Smooth muscle cell (in vitro differentiated cells): ENCODE measurements around the gene CPNE8. TPM values are rescaled to one million over a fixed set of nuclear protein-coding genes. Genes with fewer than 3 reads are reported as not detected.

Source experiments
- DNase-seq: peaks from one replicate; lab custom pipeline; 2025; ENCODE audit not compliant: unreplicated experiment; lab: John Stamatoyannopoulos, UW
- H2AFZ ChIP-seq: fragments of 200-600 bp; sonication (generic); 2 replicates; pipeline ENCODE4 v1.6.0; 2016; ENCODE audit warnings: antibody characterized with exemption, low read depth, mild to moderate bottlenecking
- H3F3A ChIP-seq: fragments of 200-600 bp; sonication (generic); 2 replicates; pipeline ENCODE4 v1.6.0; 2017; ENCODE audit warnings: antibody characterized with exemption, low read depth
- H3K27ac ChIP-seq: fragments of 200-600 bp; sonication (generic); 2 replicates; pipeline ENCODE4 v1.5.1; 2016; ENCODE audit warnings: low read depth, mild to moderate bottlenecking
- H3K27me3 ChIP-seq: fragments of 200-600 bp; sonication (generic); 2 replicates; pipeline ENCODE4 v1.6.1; 2016; ENCODE audit warnings: low read depth, mild to moderate bottlenecking
- H3K36me3 ChIP-seq: fragments of 200-600 bp; sonication (generic); 2 replicates; pipeline ENCODE4 v1.5.1; 2016; ENCODE audit warnings: low read depth
- H3K4me1 ChIP-seq: fragments of 200-600 bp; sonication (generic); 2 replicates; pipeline ENCODE4 v1.5.1; 2016; ENCODE audit warnings: low read depth
- H3K4me2 ChIP-seq: fragments of 200-600 bp; sonication (generic); 2 replicates; pipeline ENCODE4 v1.6.0; 2016; ENCODE audit warnings: mild to moderate bottlenecking
- H3K4me3 ChIP-seq: fragments of 200-600 bp; sonication (generic); 2 replicates; pipeline ENCODE4 v1.5.1; 2016; ENCODE audit warnings: mild to moderate bottlenecking
- H3K79me2 ChIP-seq: fragments of 200-600 bp; sonication (generic); 2 replicates; pipeline ENCODE4 v1.6.0; 2016; ENCODE audit warnings: low read depth, mild to moderate bottlenecking
- H3K9ac ChIP-seq: fragments of 200-600 bp; sonication (generic); 2 replicates; pipeline ENCODE4 v1.6.0; 2016; ENCODE audit warnings: low read depth
- H3K9me3 ChIP-seq: fragments of 200-600 bp; sonication (generic); replicated peaks from 2 replicates; pipeline ENCODE4 v1.5.1; 2016; ENCODE audit warnings: low read depth
- H4K20me1 ChIP-seq: fragments of 200-600 bp; sonication (generic); 2 replicates; pipeline ENCODE4 v1.6.0; 2016; ENCODE audit warnings: low read depth
- WGBS: methylation state at CpG from one replicate; pipeline ENCODE4 v1.1.7; 2016; ENCODE audit warnings: low lambda C conversion rate; 5-methylcytosine and 5-hydroxymethylcytosine counted together
- polyA plus RNA-seq: library from polyadenylated mRNA; unstranded; fragments of >200 nt; fragmentation: Nextera tagmentation; extraction: Ambion mirVana; gene quantifications from 2 replicates; pipeline ENCODE4 v1.2.1, GENCODE V29; 2016
- total RNA-seq: library from RNA; depleted of rRNA; stranded (reverse); fragments of >200 nt; gene quantifications from 2 replicates; pipeline ENCODE4 v1.2.3, GENCODE V29; 2014
- TF ChIP-seq, protein P1 (sequence below): fragments of 200-600 bp; sonication (generic); IDR thresholded peaks from 2 replicates; pipeline ENCODE4 v1.5.1; 2017; ENCODE audit warnings: borderline replicate concordance, mild to moderate bottlenecking, antibody characterized with exemption; ENCODE audit not compliant: insufficient read depth, poor library complexity, severe bottlenecking

CPNE8 gene
- total and polyA plus RNA-seq, 2 experiments from 2014 or later = 6.3 to 19.4 TPM

DNA sequence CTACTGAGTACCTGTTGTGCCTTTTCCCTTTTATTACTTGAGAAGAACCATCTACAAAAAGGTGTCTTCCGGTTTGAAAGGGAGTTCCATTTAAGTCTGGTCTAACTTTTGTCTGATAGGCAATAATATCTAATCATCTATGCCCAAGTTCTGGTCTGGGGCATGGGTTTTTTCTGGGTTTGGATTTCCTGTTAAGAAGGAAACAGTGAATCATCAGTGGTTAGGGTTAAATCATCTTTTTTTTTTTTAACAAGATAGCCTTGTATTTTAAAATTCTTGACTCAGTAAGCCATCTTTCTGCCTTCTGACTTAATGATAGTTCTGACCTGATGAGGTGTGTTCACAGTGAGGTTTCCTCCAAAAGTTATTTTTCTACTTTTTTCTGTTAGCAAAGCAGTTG is 29.3 kb upstream of the CPNE8 start:
- Histone ChIP-seq H3K4me2 (no peak overlapping the region), H3F3A (no peaks in the 10 kb centered on the region), H3K4me1 (no peaks in the 10 kb centered on the region), H3K27ac (no peak overlapping the region), H3K36me3 (no peaks in the 10 kb centered on the region), H3K9ac (no peak overlapping the region), H3K79me2 (no peaks in the 10 kb centered on the region), H2AFZ (no peak overlapping the region), H3K9me3 (no peaks in the 10 kb centered on the region), H3K27me3 (no peaks in the 10 kb centered on the region), H3K4me3 (no peak overlapping the region), H4K20me1 (no peaks in the 10 kb centered on the region)
- DNase-seq = no peak
- TF ChIP-seq, protein P1, sequence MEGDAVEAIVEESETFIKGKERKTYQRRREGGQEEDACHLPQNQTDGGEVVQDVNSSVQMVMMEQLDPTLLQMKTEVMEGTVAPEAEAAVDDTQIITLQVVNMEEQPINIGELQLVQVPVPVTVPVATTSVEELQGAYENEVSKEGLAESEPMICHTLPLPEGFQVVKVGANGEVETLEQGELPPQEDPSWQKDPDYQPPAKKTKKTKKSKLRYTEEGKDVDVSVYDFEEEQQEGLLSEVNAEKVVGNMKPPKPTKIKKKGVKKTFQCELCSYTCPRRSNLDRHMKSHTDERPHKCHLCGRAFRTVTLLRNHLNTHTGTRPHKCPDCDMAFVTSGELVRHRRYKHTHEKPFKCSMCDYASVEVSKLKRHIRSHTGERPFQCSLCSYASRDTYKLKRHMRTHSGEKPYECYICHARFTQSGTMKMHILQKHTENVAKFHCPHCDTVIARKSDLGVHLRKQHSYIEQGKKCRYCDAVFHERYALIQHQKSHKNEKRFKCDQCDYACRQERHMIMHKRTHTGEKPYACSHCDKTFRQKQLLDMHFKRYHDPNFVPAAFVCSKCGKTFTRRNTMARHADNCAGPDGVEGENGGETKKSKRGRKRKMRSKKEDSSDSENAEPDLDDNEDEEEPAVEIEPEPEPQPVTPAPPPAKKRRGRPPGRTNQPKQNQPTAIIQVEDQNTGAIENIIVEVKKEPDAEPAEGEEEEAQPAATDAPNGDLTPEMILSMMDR = no peak
- 75% methylated on average over 1 of the region's 1 CpG for WGBS

DNA sequence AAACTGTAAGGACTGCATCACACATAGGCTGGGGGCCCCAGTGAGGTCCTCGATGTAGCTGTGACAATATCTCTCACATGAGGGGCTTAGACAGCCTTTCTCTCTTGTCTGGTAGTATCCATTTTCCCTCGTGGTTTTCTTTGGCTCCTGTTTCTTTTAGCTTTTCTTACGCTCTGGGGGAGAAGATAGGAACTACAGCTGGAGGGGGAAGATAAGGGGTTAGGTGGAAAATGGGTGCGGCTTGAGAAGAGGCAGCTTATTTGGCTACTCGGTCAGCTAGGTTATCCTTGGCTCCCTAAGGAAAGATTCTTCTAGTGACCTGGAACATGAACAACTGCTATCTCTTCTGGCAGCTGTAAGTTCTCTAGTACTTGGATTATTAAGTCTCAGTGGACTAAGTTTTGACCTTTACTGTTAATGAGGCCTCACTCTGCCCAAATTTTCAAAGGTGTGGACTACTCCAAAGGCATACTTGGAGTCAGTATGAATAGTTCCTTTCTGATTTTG is 28.7 kb upstream of the CPNE8 start:
- Histone ChIP-seq H3K9ac (no peak overlapping the region), H2AFZ (no peak overlapping the region), H3K27me3 (no peaks in the 10 kb centered on the region), H3K27ac (no peak overlapping the region), H3F3A (no peaks in the 10 kb centered on the region), H3K4me1 (no peaks in the 10 kb centered on the region), H3K4me2 (no peak overlapping the region), H3K4me3 (no peak overlapping the region), H3K9me3 (no peaks in the 10 kb centered on the region), H3K79me2 (no peaks in the 10 kb centered on the region), H4K20me1 (no peaks in the 10 kb centered on the region), H3K36me3 (no peaks in the 10 kb centered on the region)
- no peak for DNase-seq
- TF ChIP-seq, protein P1 = no peak
- 82% methylated on average over 5 of the region's 5 CpGs for WGBS

DNA sequence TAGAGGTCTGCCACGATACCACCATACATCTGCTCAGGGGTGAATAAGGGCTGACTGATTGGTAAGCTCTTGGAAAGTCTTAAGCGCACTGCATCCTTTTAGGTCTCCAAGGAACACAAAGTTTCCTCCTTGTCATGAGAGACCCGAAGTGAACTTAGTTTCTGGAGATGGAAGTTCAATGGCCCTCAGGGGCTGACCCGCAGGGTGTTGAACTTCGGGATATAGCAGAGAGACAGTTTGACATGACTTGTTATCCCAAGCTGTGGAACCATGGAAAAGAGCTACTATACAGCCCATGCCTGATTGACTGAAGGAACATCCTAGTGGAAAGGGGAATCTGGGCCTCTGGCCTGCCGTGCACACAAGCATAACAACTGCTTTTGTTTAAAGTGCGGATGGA is 26.9 kb upstream of the CPNE8 start:
- H3K27me3 ChIP-seq = no peaks in the 10 kb centered on the region
- TF ChIP-seq, protein P1 = no peak
- H3F3A ChIP-seq = no peaks in the 10 kb centered on the region
- no peaks in the 10 kb centered on the region for H4K20me1 ChIP-seq
- no peak overlapping the region for H3K9ac ChIP-seq
- no peak for DNase-seq
- WGBS = 94% methylated on average over 7 of the region's 7 CpGs
- no peaks in the 10 kb centered on the region for H3K4me1 ChIP-seq
- H3K79me2 ChIP-seq = no peaks in the 10 kb centered on the region
- H3K27ac ChIP-seq = no peak overlapping the region
- H2AFZ ChIP-seq = no peak overlapping the region
- H3K9me3 ChIP-seq = no peaks in the 10 kb centered on the region
- no peak overlapping the region for H3K4me3 ChIP-seq
- H3K36me3 ChIP-seq = no peaks in the 10 kb centered on the region
- no peak overlapping the region for H3K4me2 ChIP-seq

DNA sequence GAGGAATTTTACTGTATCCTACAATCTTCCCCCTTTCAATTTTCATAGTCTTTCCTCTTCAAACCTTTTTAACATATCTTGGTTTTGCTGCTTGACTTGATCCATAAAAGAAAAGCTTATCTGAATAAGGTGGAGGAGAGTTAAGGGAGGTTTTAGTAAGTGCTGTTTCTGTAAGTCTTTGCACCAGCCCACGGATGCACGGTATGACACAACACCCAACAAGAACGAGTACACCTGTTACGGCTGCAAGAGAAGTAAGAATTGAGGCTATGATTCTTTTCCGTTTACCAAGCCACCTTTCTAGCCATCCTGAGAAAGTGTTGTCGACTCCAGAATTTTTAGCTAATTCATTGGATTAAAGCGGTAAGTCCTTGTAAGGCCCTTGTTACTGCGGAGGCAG is 26.1 kb upstream of the CPNE8 start:
- no peaks in the 10 kb centered on the region for H3K79me2 ChIP-seq
- H3K4me1 ChIP-seq = no peaks in the 10 kb centered on the region
- no peak overlapping the region for H3K9ac ChIP-seq
- no peaks in the 10 kb centered on the region for H3K36me3 ChIP-seq
- H3K4me2 ChIP-seq = no peak overlapping the region
- no peak overlapping the region for H2AFZ ChIP-seq
- TF ChIP-seq, protein P1 = no peak
- no peak overlapping the region for H3K27ac ChIP-seq
- peak overlapping the region; percentile 8 for H3K4me3 ChIP-seq
- H3F3A ChIP-seq = no peaks in the 10 kb centered on the region
- no peaks in the 10 kb centered on the region for H3K9me3 ChIP-seq
- no peaks in the 10 kb centered on the region for H4K20me1 ChIP-seq
- WGBS = 94% methylated on average over 8 of the region's 8 CpGs
- no peak for DNase-seq
- no peaks in the 10 kb centered on the region for H3K27me3 ChIP-seq
